GM12875 (cell line): ENCODE measurements around the gene APMAP.

Experiments
- H3K4me3 ChIP-seq: one replicate; pipeline ENCODE4 v1.5.1; 2011; ENCODE audit warnings: low read depth, low read length, control low read depth
- TF ChIP-seq, protein P1 (sequence below): IDR thresholded peaks from 2 replicates; pipeline ENCODE4 v1.5.1; 2011; ENCODE audit warnings: low read depth, mild to moderate bottlenecking, control low read depth, inconsistent platforms, low read length, moderate library complexity, borderline replicate concordance; ENCODE audit not compliant: insufficient read depth

Gene APMAP

DNA sequence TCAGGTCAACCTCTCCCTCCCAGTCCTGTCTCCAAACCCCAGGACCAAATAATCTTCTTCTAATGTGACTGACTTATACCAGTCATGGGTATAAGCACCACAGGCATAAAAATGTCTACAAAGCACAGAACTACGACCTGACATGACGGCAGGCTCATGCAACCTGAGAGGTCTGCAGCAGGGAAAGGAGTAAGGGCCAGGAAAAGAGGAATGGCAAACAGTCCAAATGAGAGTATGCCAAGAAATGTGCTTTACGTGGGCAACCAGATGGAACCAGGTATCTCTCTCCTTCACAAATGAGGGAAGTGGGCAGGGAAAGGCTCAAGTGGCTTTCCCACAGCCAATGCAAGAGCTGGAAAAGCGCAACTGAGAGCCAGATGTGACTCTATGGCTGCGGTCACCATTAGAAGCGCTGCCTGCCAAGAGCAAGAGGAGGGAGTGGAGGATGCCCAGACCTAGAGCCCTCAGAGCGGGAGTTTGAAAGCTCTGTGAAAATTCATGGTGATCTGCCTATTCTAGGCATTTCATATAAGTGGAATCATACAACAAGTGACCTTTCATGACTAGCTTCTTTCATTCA lies 6.0 kb downstream of the APMAP start:
- TF ChIP-seq, protein P1, sequence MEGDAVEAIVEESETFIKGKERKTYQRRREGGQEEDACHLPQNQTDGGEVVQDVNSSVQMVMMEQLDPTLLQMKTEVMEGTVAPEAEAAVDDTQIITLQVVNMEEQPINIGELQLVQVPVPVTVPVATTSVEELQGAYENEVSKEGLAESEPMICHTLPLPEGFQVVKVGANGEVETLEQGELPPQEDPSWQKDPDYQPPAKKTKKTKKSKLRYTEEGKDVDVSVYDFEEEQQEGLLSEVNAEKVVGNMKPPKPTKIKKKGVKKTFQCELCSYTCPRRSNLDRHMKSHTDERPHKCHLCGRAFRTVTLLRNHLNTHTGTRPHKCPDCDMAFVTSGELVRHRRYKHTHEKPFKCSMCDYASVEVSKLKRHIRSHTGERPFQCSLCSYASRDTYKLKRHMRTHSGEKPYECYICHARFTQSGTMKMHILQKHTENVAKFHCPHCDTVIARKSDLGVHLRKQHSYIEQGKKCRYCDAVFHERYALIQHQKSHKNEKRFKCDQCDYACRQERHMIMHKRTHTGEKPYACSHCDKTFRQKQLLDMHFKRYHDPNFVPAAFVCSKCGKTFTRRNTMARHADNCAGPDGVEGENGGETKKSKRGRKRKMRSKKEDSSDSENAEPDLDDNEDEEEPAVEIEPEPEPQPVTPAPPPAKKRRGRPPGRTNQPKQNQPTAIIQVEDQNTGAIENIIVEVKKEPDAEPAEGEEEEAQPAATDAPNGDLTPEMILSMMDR, result no peak
- no peak overlapping the region for H3K4me3 ChIP-seq

DNA sequence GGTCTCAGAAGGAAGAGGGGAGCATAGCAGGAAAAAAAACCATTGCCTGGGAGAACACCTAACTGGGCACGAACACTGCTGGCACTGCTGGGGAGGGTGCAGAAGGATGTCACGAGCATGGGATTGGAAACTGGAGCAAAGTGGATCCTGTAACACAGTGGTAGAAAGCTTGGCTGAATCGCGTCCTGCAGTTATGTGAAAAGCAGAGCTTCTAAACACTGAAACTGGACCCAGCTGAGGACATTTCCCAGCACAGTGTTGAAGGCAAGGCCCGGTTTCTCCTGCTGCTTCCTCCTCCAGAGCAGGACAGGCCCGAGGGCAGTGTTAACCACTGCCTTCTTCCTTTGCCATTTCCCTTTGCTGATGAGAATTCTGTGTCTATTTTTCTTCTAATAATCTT lies 6.7 kb downstream of the APMAP start:
- TF ChIP-seq, protein P1, result no peak

DNA sequence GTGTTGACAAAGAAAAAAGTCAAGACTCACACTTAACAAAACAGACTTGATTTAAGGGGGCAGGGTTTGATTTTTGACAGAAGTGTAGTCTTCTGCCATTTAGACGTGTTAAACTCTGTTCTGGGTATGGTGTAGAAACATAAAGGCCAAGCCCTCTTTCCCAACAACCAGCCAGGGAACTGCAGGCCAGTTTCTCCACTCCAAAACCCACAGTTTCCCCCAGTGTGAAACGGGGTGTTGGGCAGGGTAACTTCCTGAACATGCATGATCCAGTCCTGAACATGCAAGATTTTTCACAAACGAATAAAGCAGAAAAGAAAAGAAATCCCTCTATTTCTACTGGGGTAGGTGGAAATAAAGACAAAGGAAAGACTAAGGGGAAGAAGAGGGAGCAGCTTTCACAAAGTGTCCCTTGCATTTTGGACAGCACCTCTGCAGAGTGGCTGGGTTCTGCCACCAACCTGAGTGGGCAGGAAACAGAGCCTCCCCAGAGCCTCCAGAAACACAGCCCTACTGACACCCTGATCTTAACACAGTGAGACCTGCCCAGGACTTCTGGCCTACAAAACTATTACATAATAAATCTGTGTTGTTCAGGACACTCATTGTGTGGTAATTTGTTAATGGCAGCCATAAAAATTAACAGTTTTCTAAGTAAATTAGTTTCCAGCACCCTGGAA lies 7.5 kb downstream of the APMAP start:
- TF ChIP-seq, protein P1, result no peak
- H3K4me3 ChIP-seq, result no peak overlapping the region

More for the DNA sequence above, 6.7 kb downstream of the APMAP start:
- no peak overlapping the region for H3K4me3 ChIP-seq

DNA sequence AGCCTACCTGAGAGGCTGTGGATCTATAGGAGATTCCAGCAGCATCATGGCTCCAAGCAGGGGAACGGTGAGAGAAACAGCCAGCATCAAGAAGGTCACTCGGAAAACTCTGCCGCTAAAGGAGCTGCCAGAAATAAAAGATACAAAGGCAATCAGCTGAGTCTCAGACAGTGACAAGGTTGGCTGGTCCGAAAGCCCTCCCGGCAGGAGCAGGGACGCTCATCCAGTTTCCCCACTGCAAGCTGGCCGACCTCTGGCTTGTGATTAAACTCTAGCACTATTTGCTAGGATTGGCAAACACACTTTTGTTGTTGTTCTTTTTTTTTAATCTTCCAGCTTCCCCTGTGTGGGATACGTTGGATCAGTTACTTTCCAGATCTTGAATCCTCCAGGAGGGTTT lies 8.7 kb downstream of the APMAP start:
- H3K4me3 ChIP-seq, result no peak overlapping the region
- TF ChIP-seq, protein P1, result no peak

- TF ChIP-seq, protein P1, result no peak
- no peak overlapping the region for H3K4me3 ChIP-seq
Observed at GRCh38 chr20:24981790-24982189, 10.8 kb downstream of the APMAP start.

DNA sequence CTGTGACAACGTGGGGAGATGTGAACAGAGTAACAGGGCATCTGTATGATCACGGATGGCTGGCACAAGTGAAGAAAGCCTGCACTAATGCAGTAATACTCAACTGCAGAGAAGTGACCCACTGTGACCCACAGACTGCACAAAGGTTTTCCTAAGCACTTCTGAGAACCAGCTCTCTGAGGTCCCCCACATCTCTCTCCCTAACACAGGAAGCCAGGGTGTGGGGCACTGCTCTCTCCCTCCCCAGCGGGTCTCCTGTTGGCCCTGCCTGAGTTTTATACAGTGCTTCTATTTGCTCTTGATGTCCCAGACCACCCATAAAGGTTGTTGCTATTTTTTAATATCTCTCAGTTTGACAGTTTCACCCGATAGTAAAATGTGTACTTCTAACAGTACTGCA lies 11.3 kb downstream of the APMAP start:
- no peak overlapping the region for H3K4me3 ChIP-seq
- TF ChIP-seq, protein P1, result no peak

DNA sequence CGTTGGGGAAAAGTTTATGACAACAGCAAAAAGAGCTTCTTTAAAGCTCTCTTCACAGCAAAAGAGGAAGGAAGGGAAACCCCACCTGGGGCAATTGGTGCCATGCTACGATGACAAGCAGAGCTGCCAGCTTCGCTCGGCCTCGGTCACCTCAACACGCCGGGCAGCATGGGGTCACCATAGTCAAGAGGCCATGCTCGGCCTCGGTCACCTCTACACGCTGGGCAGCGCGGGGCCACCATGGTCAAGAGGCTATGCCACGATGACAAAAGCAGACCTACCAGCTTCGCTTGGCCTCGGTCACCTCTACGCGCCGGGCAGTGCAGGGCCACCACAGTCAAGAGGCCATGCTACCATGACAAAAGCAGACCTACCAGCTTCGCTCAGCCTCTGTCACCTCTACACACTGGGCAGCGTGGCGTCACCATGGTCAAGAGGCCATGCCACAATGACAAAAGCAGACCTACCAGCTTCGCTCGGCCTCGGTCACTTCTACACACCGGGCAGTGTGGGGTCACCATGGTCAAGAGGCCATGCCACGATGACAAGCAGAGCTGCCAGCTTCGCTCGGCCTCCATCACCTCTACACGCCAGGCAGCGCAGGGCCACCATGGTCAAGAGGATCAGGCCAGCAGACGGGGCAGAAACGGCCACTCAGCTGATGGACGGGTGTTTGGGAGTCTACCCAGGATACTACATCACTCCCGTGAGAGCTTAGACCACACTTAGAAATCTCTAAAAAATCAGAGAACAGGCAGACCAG lies 12.1 kb downstream of the APMAP start:
- H3K4me3 ChIP-seq, result no peak overlapping the region
- TF ChIP-seq, protein P1, result no peak
